PC-3 (cell line): ENCODE data around the gene BCL11B. TPM values are rescaled to one million over a fixed set of nuclear protein-coding genes. Genes with fewer than 3 reads are reported as not detected.

Experiments
- ATAC-seq: fragments of 200-7000 bp; cut with Tn5 transposase; 2 replicates; pipeline ENCODE4 v1.9.1; 2020; ENCODE audit warnings: mild to moderate bottlenecking, moderate library complexity
- BruUV-seq: library from RNA; stranded (reverse); fragments of 400-500 nt; replicated peaks from 2 replicates; lab custom pipeline; 2021; lab: Mats Ljungman, UMichigan
- CTCF ChIA-PET: fragments of 300-600 bp; sonication (Branson Sonifier 250); formaldehyde crosslinking; loops from one replicate; lab custom pipeline; 2022; ENCODE audit warnings: antibody characterized with exemption; lab: Charles Lee
- POLR2A ChIA-PET: fragments of 300-600 bp; sonication (Branson Sonifier 250); formaldehyde crosslinking; loops from one replicate; lab custom pipeline; 2022; ENCODE audit warnings: antibody characterized with exemption; ENCODE audit not compliant: unreplicated experiment; lab: Charles Lee
- DNase-seq: peaks from one replicate; pipeline ENCODE4 v3.0.0-alpha.2; 2015
- H2AFZ ChIP-seq: fragments of 300-600 bp; sonication (generic); 2 replicates; pipeline ENCODE4 v1.6.0; 2016; ENCODE audit warnings: antibody characterized with exemption, low read length
- H3F3A ChIP-seq: fragments of 300-600 bp; sonication (generic); one replicate; pipeline ENCODE4 v1.6.0; 2017; ENCODE audit warnings: antibody characterized with exemption, low read length, control low read depth, mild to moderate bottlenecking; ENCODE audit not compliant: unreplicated experiment
- H3K27ac ChIP-seq: fragments of 300-600 bp; sonication (generic); 2 replicates; pipeline ENCODE4 v1.5.1; 2016; ENCODE audit warnings: mild to moderate bottlenecking, low read length
- H3K27me3 ChIP-seq: fragments of 300-600 bp; sonication (generic); 2 replicates; pipeline ENCODE4 v1.6.1; 2016; ENCODE audit warnings: low read length, mixed read lengths
- H3K36me3 ChIP-seq: fragments of 300-600 bp; sonication (generic); 2 replicates; pipeline ENCODE4 v1.6.1; 2016; ENCODE audit warnings: low read depth, mixed run types, low read length, mixed read lengths
- H3K4me1 ChIP-seq: fragments of 300-600 bp; sonication (generic); 2 replicates; pipeline ENCODE4 v1.5.1; 2016; ENCODE audit warnings: low read length; ENCODE audit not compliant: insufficient read depth
- H3K4me2 ChIP-seq: fragments of 300-600 bp; sonication (generic); 2 replicates; pipeline ENCODE4 v1.6.0; 2016; ENCODE audit warnings: low read length
- H3K4me3 ChIP-seq: fragments of 300-600 bp; sonication (generic); 2 replicates; pipeline ENCODE4 v1.5.1; 2016; ENCODE audit warnings: mild to moderate bottlenecking, low read length, mixed read lengths
- H3K79me2 ChIP-seq: fragments of 300-600 bp; sonication (generic); 2 replicates; pipeline ENCODE4 v1.6.1; 2017; ENCODE audit warnings: low read length, mixed read lengths
- H3K9ac ChIP-seq: fragments of 300-600 bp; sonication (generic); 2 replicates; pipeline ENCODE4 v1.6.0; 2016; ENCODE audit warnings: mild to moderate bottlenecking, low read length
- H3K9me2 ChIP-seq: fragments of 300-600 bp; sonication (generic); replicated peaks from 2 replicates; pipeline ENCODE4 v1.6.1; 2016; ENCODE audit warnings: mixed run types, low read length, mixed read lengths
- H3K9me3 ChIP-seq: fragments of 300-600 bp; sonication (generic); 2 replicates; pipeline ENCODE4 v1.6.1; 2016; ENCODE audit warnings: low read length, mixed read lengths
- H4K20me1 ChIP-seq: fragments of 300-600 bp; sonication (generic); 2 replicates; pipeline ENCODE4 v1.6.1; 2016; ENCODE audit warnings: low read length, mixed read lengths
- EZH2 ChIP-seq: fragments of 300-600 bp; sonication (generic); IDR thresholded peaks from one replicate; pipeline ENCODE4 v1.6.1; 2017; ENCODE audit warnings: antibody characterized with exemption, mild to moderate bottlenecking, low read length; ENCODE audit not compliant: unreplicated experiment
- EZH2phosphoT487 ChIP-seq: fragments of 300-600 bp; sonication (generic); IDR thresholded peaks from 2 replicates; pipeline ENCODE4 v1.6.1; 2018; ENCODE audit warnings: mild to moderate bottlenecking, antibody characterized with exemption, low read length, borderline replicate concordance
- intact Hi-C: fragments of 100-400 bp; cut with micrococcal nuclease; formaldehyde crosslinking; loops from 2 replicates; pipeline ENCODE4 v1.9.0; 2023
- total RNA-seq: library from RNA; depleted of rRNA; stranded (reverse); fragments of >200 nt; gene quantifications from 2 replicates; pipeline ENCODE4 v1.2.3, GENCODE V29; 2014
- TF ChIP-seq, protein P1 (sequence below): fragments of 300-600 bp; sonication (generic); conservative IDR thresholded peaks from 2 replicates; pipeline ENCODE4 v1.5.1; 2017; ENCODE audit warnings: antibody characterized with exemption, low read depth, mild to moderate bottlenecking, low read length

The BCL11B gene
- total RNA-seq, 1 experiment from 2014 or later = 0.73 TPM

- Histone ChIP-seq H3K4me2 (no peak overlapping the region), H3K9me2 (no peaks in the 10 kb centered on the region), H3K4me1 (no peaks in the 10 kb centered on the region), H3F3A (no peaks in the 10 kb centered on the region), H3K36me3 (no peaks in the 10 kb centered on the region), H4K20me1 (no peaks in the 10 kb centered on the region), H3K9ac (no peak overlapping the region), H3K27me3 (peaks cover 87% of the 10 kb centered on the region), H2AFZ (no peak overlapping the region), H3K79me2 (no peaks in the 10 kb centered on the region), H3K27ac (no peak overlapping the region), H3K9me3 (no peaks in the 10 kb centered on the region), H3K4me3 (no peak overlapping the region)
- intact Hi-C loops = no loop called here
- BruUV-seq = no TSS peak
- TF ChIP-seq EZH2 = no peak
- TF ChIP-seq EZH2phosphoT487 = no peak
- TF ChIP-seq, protein P1, sequence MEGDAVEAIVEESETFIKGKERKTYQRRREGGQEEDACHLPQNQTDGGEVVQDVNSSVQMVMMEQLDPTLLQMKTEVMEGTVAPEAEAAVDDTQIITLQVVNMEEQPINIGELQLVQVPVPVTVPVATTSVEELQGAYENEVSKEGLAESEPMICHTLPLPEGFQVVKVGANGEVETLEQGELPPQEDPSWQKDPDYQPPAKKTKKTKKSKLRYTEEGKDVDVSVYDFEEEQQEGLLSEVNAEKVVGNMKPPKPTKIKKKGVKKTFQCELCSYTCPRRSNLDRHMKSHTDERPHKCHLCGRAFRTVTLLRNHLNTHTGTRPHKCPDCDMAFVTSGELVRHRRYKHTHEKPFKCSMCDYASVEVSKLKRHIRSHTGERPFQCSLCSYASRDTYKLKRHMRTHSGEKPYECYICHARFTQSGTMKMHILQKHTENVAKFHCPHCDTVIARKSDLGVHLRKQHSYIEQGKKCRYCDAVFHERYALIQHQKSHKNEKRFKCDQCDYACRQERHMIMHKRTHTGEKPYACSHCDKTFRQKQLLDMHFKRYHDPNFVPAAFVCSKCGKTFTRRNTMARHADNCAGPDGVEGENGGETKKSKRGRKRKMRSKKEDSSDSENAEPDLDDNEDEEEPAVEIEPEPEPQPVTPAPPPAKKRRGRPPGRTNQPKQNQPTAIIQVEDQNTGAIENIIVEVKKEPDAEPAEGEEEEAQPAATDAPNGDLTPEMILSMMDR = no peak
- ChIA-PET POLR2A (no interaction called here), CTCF (no interaction called here)
- ATAC-seq (no peak), DNase-seq (no peak)
Observed at GRCh38 chr14:99264691-99265450, 7.1 kb downstream of the BCL11B start.

DNA sequence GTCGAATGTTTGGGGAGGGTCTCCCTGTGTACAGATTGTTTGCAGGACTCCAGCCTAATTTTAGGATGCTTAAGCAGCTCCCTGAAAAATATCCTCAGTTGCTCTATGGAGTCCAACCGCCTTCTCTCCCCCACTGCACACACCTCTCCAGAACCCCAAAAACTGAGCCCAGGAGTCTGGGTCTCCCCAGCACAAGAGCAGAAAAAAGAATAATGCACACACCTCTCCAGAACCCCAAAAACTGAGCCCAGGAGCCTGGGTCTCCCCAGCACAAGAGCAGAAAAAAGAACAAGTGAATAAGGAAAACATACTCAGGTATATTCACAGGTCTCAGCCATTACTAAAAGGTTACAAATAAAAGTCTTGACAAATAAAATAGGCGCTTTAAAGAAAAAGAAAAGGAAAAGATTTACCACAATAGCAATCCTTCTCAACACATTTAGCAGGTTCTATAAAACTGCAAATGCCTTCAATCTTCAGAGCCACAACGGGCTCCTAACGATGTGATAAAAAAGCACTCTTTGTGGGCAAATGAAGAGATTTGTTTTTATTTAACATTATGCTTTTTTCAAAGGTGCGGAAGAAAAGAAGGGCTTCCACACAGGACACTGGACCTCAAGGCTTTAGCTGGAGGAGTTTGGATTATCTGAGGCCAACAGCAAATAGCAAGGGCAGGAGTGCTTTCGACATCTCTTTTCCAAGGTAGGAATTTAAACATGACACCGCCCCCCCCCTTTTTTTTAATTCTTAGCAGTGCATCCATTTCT is 8.2 kb downstream of the BCL11B start:
- H3K9ac ChIP-seq = no peak overlapping the region
- H3F3A ChIP-seq = no peaks in the 10 kb centered on the region
- CTCF ChIA-PET = no interaction called here
- no peak overlapping the region for H2AFZ ChIP-seq
- TF ChIP-seq EZH2phosphoT487 (no peak), EZH2 (no peak)
- TF ChIP-seq, protein P1 = no peak
- H3K4me3 ChIP-seq = no peak overlapping the region
- H3K4me2 ChIP-seq = no peak overlapping the region
- H4K20me1 ChIP-seq = no peaks in the 10 kb centered on the region
- no peak for DNase-seq
- no peak overlapping the region for H3K27ac ChIP-seq
- H3K27me3 ChIP-seq = peaks cover 92% of the 10 kb centered on the region
- no peak for ATAC-seq
- H3K9me2 ChIP-seq = no peaks in the 10 kb centered on the region
- no peaks in the 10 kb centered on the region for H3K79me2 ChIP-seq
- intact Hi-C loops = no loop called here
- H3K4me1 ChIP-seq = no peaks in the 10 kb centered on the region
- POLR2A ChIA-PET = no interaction called here
- BruUV-seq = no TSS peak
- H3K36me3 ChIP-seq = no peaks in the 10 kb centered on the region
- no peaks in the 10 kb centered on the region for H3K9me3 ChIP-seq
